WTC11 (cell line): ENCODE results near the gene ZNF8. TPM values are rescaled to one million over a fixed set of nuclear protein-coding genes. Genes with fewer than 3 reads are reported as not detected.

ENCODE experiments used
- ATAC-seq: fragments of 200-7000 bp; cut with Tn5 transposase; 2 replicates; pipeline ENCODE4 v1.10.0; 2021; ENCODE audit warnings: mild to moderate bottlenecking, moderate library complexity
- Bru-seq: library from RNA; stranded (reverse); fragments of 400-500 nt; gene quantifications from one replicate; lab custom pipeline; 2021; lab: Mats Ljungman, UMichigan
- CTCF ChIA-PET: fragments of 300-600 bp; sonication (Branson Sonifier 250); formaldehyde crosslinking; loops from one replicate; lab custom pipeline; 2021; ENCODE audit warnings: antibody characterized with exemption; lab: Charles Lee
- POLR2A ChIA-PET: fragments of 350-600 bp; sonication (Branson Sonifier 250); formaldehyde crosslinking; loops from one replicate; lab custom pipeline; 2021; ENCODE audit warnings: antibody characterized with exemption; lab: Charles Lee
- DNase-seq: peaks from one replicate; pipeline ENCODE4 v3.0.0; 2021; ENCODE audit warnings: low spot score
- H3K27ac Mint-ChIP-seq: 2 replicates; pipeline ENCODE4 v1.8.0; 2021; ENCODE audit warnings: mixed read lengths
- H3K27me3 Mint-ChIP-seq: 2 replicates; pipeline ENCODE4 v1.8.0; 2021; ENCODE audit warnings: low read depth, mild to moderate bottlenecking, moderate library complexity, mixed read lengths
- H3K36me3 Mint-ChIP-seq: 2 replicates; pipeline ENCODE4 v1.8.0; 2021; ENCODE audit warnings: mixed read lengths
- H3K4me1 Mint-ChIP-seq: 2 replicates; pipeline ENCODE4 v1.8.0; 2022; ENCODE audit warnings: mixed read lengths
- H3K4me3 Mint-ChIP-seq: 2 replicates; pipeline ENCODE4 v1.8.0; 2021; ENCODE audit warnings: mild to moderate bottlenecking, moderate library complexity, mixed read lengths
- H3K9me3 Mint-ChIP-seq: 2 replicates; pipeline ENCODE4 v1.8.0; 2021; ENCODE audit warnings: mixed read lengths
- ATF1 ChIP-seq: sonication (generic); formaldehyde crosslinking; IDR thresholded peaks from 2 replicates; pipeline ENCODE4 v1.8.1; 2023; ENCODE audit warnings: mild to moderate bottlenecking, moderate library complexity, missing genetic modification reagents
- ESRRA ChIP-seq: sonication (generic); formaldehyde crosslinking; IDR thresholded peaks from 2 replicates; pipeline ENCODE4 v1.8.1; 2022; ENCODE audit warnings: mild to moderate bottlenecking, missing genetic modification reagents, borderline replicate concordance
- GABPB1 ChIP-seq: sonication (generic); formaldehyde crosslinking; IDR thresholded peaks from 2 replicates; pipeline ENCODE4 v1.8.1; 2023; ENCODE audit warnings: mild to moderate bottlenecking, missing genetic modification reagents
- GRHL2 ChIP-seq: fragments of 250-450 bp; sonication (Bioruptor Pico); IDR thresholded peaks from 2 replicates; pipeline ENCODE4 v1.8.0; 2022; ENCODE audit warnings: mild to moderate bottlenecking, moderate library complexity; ENCODE audit not compliant: insufficient replicate concordance, severe bottlenecking
- IRF1 ChIP-seq: sonication (generic); formaldehyde crosslinking; IDR thresholded peaks from 2 replicates; pipeline ENCODE4 v1.8.0; 2023; ENCODE audit warnings: missing genetic modification reagents
- NFE2L1 ChIP-seq: sonication (generic); formaldehyde crosslinking; IDR thresholded peaks from 2 replicates; pipeline ENCODE4 v1.8.1; 2023; ENCODE audit warnings: missing genetic modification reagents
- NFYB ChIP-seq: sonication (generic); formaldehyde crosslinking; conservative IDR thresholded peaks from 2 replicates; pipeline ENCODE4 v1.8.0; 2022; ENCODE audit warnings: low read depth, missing genetic modification reagents
- NR2C2 ChIP-seq: sonication (generic); formaldehyde crosslinking; IDR thresholded peaks from 2 replicates; pipeline ENCODE4 v1.8.0; 2022; ENCODE audit warnings: mild to moderate bottlenecking, missing genetic modification reagents
- PRDM15 ChIP-seq: sonication (generic); formaldehyde crosslinking; IDR thresholded peaks from 2 replicates; pipeline ENCODE4 v1.8.0; 2022; ENCODE audit warnings: missing genetic modification reagents
- SP1 ChIP-seq: sonication (generic); formaldehyde crosslinking; conservative IDR thresholded peaks from 2 replicates; pipeline ENCODE4 v1.8.1; 2022; ENCODE audit warnings: missing genetic modification reagents
- TEAD4 ChIP-seq: sonication (generic); formaldehyde crosslinking; IDR thresholded peaks from 2 replicates; pipeline ENCODE4 v1.8.0; 2022; ENCODE audit warnings: mild to moderate bottlenecking, missing genetic modification reagents
- ZNF281 ChIP-seq: sonication (generic); formaldehyde crosslinking; IDR thresholded peaks from 2 replicates; pipeline ENCODE4 v1.8.0; 2023; ENCODE audit warnings: mild to moderate bottlenecking, missing genetic modification reagents
- long read RNA-seq, 3 experiments: library from RNA in 1 of 3; library from capped mRNA in 1 of 3; library from polyadenylated mRNA in 1 of 3; unstranded in 2 of 3; stranded (forward) in 1 of 3; transcript quantifications; one replicate each; pipeline ENCODE4 v2.0.0, GENCODE V29; 2021
- total RNA-seq: library from RNA; stranded (reverse); gene quantifications from 3 replicates; pipeline ENCODE4 v1.2.3, GENCODE V29; 2021
- TF ChIP-seq, protein P1 (sequence below): sonication (generic); formaldehyde crosslinking; IDR thresholded peaks from 2 replicates; pipeline ENCODE4 v1.8.1; 2023; ENCODE audit warnings: mild to moderate bottlenecking, missing genetic modification reagents, moderate library complexity
- TF ChIP-seq, protein P2 (sequence below): sonication (generic); formaldehyde crosslinking; IDR thresholded peaks from 2 replicates; pipeline ENCODE4 v1.8.0; 2022; ENCODE audit warnings: mild to moderate bottlenecking, missing genetic modification reagents

Gene ZNF8
- total RNA-seq (18.8 to 19.1 TPM (median 18.9 TPM) in 3 replicates), Bru-seq, nascent RNA (percentile 93 among the genes with signal in this experiment)
- long read RNA-seq, experiment 1, full-length matches to known transcripts, result 13 of 15 reads
- long read RNA-seq, experiment 1, partial matches to known transcripts, result 0 of 15 reads
- long read RNA-seq, experiment 1, other reads (novel, unspliced or antisense), result 2 of 15 reads
- long read RNA-seq, experiment 2, full-length matches to known transcripts, result 2 of 3 reads
- long read RNA-seq, experiment 2, partial matches to known transcripts, result 0 of 3 reads
- long read RNA-seq, experiment 2, other reads (novel, unspliced or antisense), result 1 of 3 reads
- long read RNA-seq, experiment 3, full-length matches to known transcripts, result 5 of 5 reads
- long read RNA-seq, experiment 3, partial matches to known transcripts, result 0 of 5 reads
- long read RNA-seq, experiment 3, other reads (novel, unspliced or antisense), result 0 of 5 reads

DNA sequence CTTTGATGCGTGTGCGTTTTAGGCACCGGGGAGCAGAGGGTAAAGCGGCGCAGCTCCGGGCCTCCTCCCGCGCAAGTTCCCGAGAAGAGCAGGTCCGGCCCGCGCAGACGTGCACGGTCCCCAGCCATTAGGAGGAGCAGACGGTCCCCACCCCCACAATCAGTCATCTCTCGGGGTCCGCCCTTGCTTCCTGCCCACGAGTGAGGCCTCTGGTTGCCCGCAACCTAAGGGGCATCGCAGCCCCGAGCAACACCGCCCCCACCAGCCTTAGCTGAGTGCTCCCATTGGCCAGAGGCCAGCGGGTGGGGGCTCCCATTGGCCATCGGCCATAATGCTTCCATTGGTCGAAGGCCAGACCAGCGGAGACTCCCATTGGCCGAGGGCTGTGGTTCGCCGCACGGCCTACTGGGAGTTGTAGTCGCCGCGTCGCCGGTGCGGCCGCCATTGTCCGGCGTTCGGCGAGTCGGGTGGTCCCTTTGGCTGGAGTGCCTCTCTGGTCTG lies at the start of gene ZNF8:
TSS of gene ZNF8 (plus strand) at position 415 of the 501 bp plus-strand sequence. CDS start 127 bp downstream, outside the sequence.
- ChIA-PET POLR2A (interaction anchor here (0.6 to 1.0 kb wide), 4 partner anchors 14 to 362 kb away, joined by 3 to 5 read pairs (median 4); partner anchors contain the start of genes ERVK3-1, ZNF417 and ZNF544), CTCF (interaction anchor here (1.0 to 2.7 kb wide), 3 partner anchors 50 to 69 kb away, joined by 3 to 10 read pairs (median 4); partner anchors contain the start of gene ZNF544)
- ATAC-seq, result peak; percentile 97
- Mint-ChIP-seq H3K4me3 (peak within 1 kb of the TSS; percentile 95), H3K4me1 (peaks cover 22% of the 10 kb centered on the region), H3K36me3 (peaks cover 20% of the 10 kb centered on the region), H3K9me3 (no peaks in the 10 kb centered on the region), H3K27ac (peak within 1 kb of the TSS; percentile 85), H3K27me3 (no peaks in the 10 kb centered on the region)
- peak; percentile 99 for DNase-seq
- TF ChIP-seq PRDM15 (CRISPR knock-in tag), result no peak
- TF ChIP-seq GRHL2, result no peak
- TF ChIP-seq, protein P1, sequence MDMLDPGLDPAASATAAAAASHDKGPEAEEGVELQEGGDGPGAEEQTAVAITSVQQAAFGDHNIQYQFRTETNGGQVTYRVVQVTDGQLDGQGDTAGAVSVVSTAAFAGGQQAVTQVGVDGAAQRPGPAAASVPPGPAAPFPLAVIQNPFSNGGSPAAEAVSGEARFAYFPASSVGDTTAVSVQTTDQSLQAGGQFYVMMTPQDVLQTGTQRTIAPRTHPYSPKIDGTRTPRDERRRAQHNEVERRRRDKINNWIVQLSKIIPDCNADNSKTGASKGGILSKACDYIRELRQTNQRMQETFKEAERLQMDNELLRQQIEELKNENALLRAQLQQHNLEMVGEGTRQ (CRISPR knock-in tag), result peak; percentile 24; the same call in 1 of the 2 replicates
- TF ChIP-seq, protein P2, sequence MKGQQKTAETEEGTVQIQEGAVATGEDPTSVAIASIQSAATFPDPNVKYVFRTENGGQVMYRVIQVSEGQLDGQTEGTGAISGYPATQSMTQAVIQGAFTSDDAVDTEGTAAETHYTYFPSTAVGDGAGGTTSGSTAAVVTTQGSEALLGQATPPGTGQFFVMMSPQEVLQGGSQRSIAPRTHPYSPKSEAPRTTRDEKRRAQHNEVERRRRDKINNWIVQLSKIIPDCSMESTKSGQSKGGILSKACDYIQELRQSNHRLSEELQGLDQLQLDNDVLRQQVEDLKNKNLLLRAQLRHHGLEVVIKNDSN (CRISPR knock-in tag), result peak; percentile 30; the same call in 1 of the 2 replicates
- TF ChIP-seq ZNF281 (CRISPR knock-in tag), result peak; percentile 87; the same call in 1 of the 2 replicates
- TF ChIP-seq ESRRA, result 0 out of 2 replicates have a peak, but pooled peaks have one; percentile 15
- TF ChIP-seq ATF1 (CRISPR knock-in tag), result no peak
- TF ChIP-seq NR2C2 (CRISPR knock-in tag), result no peak
- TF ChIP-seq SP1, result peak; percentile 69; the same call in 1 of the 2 replicates
- TF ChIP-seq GABPB1 (CRISPR knock-in tag), result 0 out of 2 replicates have a peak, but pooled peaks have one; percentile 17
- peak; percentile 99 for TF ChIP-seq NFYB (CRISPR knock-in tag)
- TF ChIP-seq NFE2L1 (CRISPR knock-in tag), result no peak
- TF ChIP-seq TEAD4 (CRISPR knock-in tag), result no peak
- no peak for TF ChIP-seq IRF1 (CRISPR knock-in tag)
